Left ventricle myocardium inferior (tissue), 1 donor: ENCODE measurements around the gene ISG20. TPM values are rescaled to one million over a fixed set of nuclear protein-coding genes. Genes with fewer than 3 reads are reported as not detected.

Experiments
- DNase-seq: peaks from one replicate; pipeline ENCODE4 v3.0.0-alpha.2; 2020
- H3K27ac ChIP-seq: fragments of 200-600 bp; replicated peaks from 2 replicates; pipeline ENCODE4 v1.8.0; 2021
- H3K27me3 ChIP-seq: fragments of 200-600 bp; 2 replicates; pipeline ENCODE4 v1.8.0; 2021; ENCODE audit warnings: low read depth
- H3K36me3 ChIP-seq: fragments of 200-600 bp; 2 replicates; pipeline ENCODE4 v1.8.0; 2021
- H3K4me1 ChIP-seq: fragments of 200-600 bp; 2 replicates; pipeline ENCODE4 v1.8.0; 2021
- H3K4me3 ChIP-seq: fragments of 200-600 bp; 2 replicates; pipeline ENCODE4 v1.8.0; 2021; ENCODE audit warnings: mild to moderate bottlenecking, moderate library complexity
- H3K9me3 ChIP-seq: fragments of 200-600 bp; replicated peaks from 2 replicates; pipeline ENCODE4 v1.8.0; 2021
- CTCF ChIP-seq: fragments of 200-600 bp; IDR thresholded peaks from 2 replicates; pipeline ENCODE4 v1.8.0; 2021; ENCODE audit warnings: antibody characterized with exemption, mild to moderate bottlenecking, borderline replicate concordance
- intact Hi-C: fragments of 100-400 bp; cut with micrococcal nuclease; formaldehyde crosslinking; loops from one replicate; pipeline ENCODE4 v1.11.0; 2022
- total RNA-seq: library from RNA; stranded (reverse); fragmentation: NEBNext Ultra II Directional; extraction: Animal tissue kit (Norgen Biotek cat#: 25700); gene quantifications from one replicate; pipeline ENCODE4 v1.2.1, GENCODE V29; 2021
- donor health status: DM: no; HTN: yes; CAD: no; lungs with severe emphysema.

The ISG20 gene
- total RNA-seq, 1 donor from 2014 or later, result 3.1 TPM

DNA sequence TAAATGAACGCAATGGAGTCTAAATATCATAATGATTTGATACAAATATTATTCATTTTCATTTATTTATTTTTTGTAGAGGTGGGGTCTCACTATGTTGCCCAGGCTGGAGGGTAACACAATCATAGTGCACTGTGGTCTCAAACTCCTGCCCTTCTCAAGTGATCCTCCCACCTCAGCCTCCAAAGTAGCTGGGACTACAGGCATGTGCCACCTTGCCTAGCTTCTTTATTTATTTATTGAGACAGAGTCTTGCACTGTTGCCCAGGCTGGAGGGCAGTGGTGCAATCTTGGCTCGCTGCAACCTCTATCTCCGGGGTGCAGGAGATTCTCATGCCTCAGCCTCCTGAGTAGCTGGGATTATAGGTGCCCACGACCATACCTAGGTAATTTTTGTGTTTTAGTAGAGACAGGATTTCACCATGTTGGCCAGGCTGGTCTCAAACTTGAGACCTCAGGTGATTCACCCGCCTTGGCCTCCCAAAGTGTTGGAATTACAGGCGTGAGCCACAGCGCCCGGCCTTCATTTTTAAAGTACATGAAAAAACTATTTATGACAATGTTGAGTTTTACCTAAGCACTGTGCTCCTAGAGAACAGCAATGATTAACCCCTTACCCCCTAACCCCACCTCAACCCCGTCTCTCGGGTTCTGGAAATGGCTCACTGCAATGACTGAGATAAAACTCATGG is 21.6 kb upstream of the ISG20 start:
- no peak for TF ChIP-seq CTCF
- H3K36me3 ChIP-seq, result no peaks in the 10 kb centered on the region
- no peak overlapping the region for H3K4me3 ChIP-seq
- H3K4me1 ChIP-seq, result peaks cover 16% of the 10 kb centered on the region
- no peak overlapping the region for H3K27ac ChIP-seq
- H3K9me3 ChIP-seq, result no peaks in the 10 kb centered on the region
- peaks cover 4% of the 10 kb centered on the region for H3K27me3 ChIP-seq
- no peak for DNase-seq
- intact Hi-C loops, result no loop called here

DNA sequence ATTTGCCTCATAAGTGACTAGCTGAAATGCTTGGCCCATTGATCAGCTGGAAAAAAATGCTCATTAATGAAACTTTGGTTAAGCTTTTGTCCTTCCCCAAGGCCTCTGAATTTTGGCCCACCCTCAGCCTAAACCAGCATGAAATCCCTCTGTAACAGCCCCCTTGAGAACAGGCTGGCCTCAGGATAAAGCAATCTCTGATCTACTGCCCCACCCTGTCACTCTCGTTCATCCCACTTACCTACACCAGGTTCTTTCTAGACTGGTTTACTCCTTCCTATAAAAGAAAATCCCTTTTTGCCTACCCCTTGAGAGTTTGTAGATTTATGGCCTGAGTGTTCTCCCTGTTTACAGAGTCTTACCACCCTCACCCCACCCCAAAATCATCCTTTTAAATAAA is 21.0 kb upstream of the ISG20 start:
- Histone ChIP-seq H3K36me3 (no peaks in the 10 kb centered on the region), H3K4me1 (peaks cover 22% of the 10 kb centered on the region), H3K27ac (no peak overlapping the region), H3K9me3 (no peaks in the 10 kb centered on the region), H3K27me3 (peaks cover 4% of the 10 kb centered on the region), H3K4me3 (no peak overlapping the region)
- no peak for TF ChIP-seq CTCF
- intact Hi-C loops, result no loop called here
- no peak for DNase-seq

DNA sequence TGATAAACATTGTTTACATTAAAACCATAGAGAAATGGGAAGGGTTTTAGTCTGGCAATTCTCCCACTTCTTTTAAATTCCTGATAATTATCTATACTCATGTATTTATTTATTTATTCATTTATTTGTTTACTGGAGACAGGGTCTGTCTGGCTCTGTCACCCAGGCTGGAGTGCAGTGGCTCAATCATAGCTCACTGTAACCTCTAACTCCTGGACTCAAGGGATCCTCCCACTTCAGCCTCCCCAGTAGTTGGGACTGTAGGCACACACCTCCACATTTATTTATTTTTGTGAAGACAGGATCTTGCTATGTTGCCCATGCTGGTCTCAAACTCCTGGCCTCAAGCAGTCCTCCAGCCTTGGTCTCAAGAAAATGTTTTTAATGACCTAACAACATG is 20.1 kb upstream of the ISG20 start:
- intact Hi-C loops, result no loop called here
- TF ChIP-seq CTCF, result no peak
- H3K4me1 ChIP-seq, result peaks cover 31% of the 10 kb centered on the region
- no peak overlapping the region for H3K27ac ChIP-seq
- DNase-seq, result no peak
- H3K4me3 ChIP-seq, result no peak overlapping the region
- H3K27me3 ChIP-seq, result peaks cover 4% of the 10 kb centered on the region
- no peaks in the 10 kb centered on the region for H3K36me3 ChIP-seq
- H3K9me3 ChIP-seq, result no peaks in the 10 kb centered on the region

GRCh38 chr15:88619796-88620195 is 19.0 kb upstream of the ISG20 start:
- DNase-seq, result no peak
- H3K4me3 ChIP-seq, result no peak overlapping the region
- intact Hi-C loops, result no loop called here
- no peak for TF ChIP-seq CTCF
- peaks cover 4% of the 10 kb centered on the region for H3K27me3 ChIP-seq
- H3K4me1 ChIP-seq, result peaks cover 42% of the 10 kb centered on the region
- H3K27ac ChIP-seq, result no peak overlapping the region
- H3K9me3 ChIP-seq, result no peaks in the 10 kb centered on the region
- H3K36me3 ChIP-seq, result no peaks in the 10 kb centered on the region

- intact Hi-C loops, result no loop called here
- H3K4me1 ChIP-seq, result peaks cover 48% of the 10 kb centered on the region
- TF ChIP-seq CTCF, result peak; percentile 35
- no peaks in the 10 kb centered on the region for H3K9me3 ChIP-seq
- peaks cover 2% of the 10 kb centered on the region for H3K27me3 ChIP-seq
- peak within 1 kb of the TSS; percentile 92 for H3K27ac ChIP-seq
- H3K36me3 ChIP-seq, result peaks cover 2% of the 10 kb centered on the region
- peak within 1 kb of the TSS; percentile 81 for H3K4me3 ChIP-seq
- DNase-seq, result peak; percentile 94
These were observed 17.6 kb upstream of the ISG20 start, which contains the start of gene AEN for GRCh38 chr15:88620995-88621772. AEN (plus strand) TSS chr15:88621340; CDS start chr15:88626210, 4,870 bp downstream.
